ENCODE results near the gene AMIGO2.

The AMIGO2 gene

GRCh38 chr12:47098099-47098498 is 18.3 kb upstream of the AMIGO2 start:
- TF ChIP-seq CTCF (IDR thresholded peaks at IDR 0.05; ENCODE audit: unreplicated experiment in 3 of 3) = no peak
- H3K27ac Mint-ChIP-seq = no peak overlapping the region
- H3K4me3 Mint-ChIP-seq = no peak overlapping the region
- no peaks in the 10 kb centered on the region for H3K36me3 Mint-ChIP-seq (ENCODE audit: low read depth)
- no peaks in the 10 kb centered on the region for H3K9me3 Mint-ChIP-seq
- no peaks in the 10 kb centered on the region for H3K27me3 Mint-ChIP-seq (ENCODE audit: low read depth)
- peaks cover 4% of the 10 kb centered on the region for H3K4me1 Mint-ChIP-seq

DNA sequence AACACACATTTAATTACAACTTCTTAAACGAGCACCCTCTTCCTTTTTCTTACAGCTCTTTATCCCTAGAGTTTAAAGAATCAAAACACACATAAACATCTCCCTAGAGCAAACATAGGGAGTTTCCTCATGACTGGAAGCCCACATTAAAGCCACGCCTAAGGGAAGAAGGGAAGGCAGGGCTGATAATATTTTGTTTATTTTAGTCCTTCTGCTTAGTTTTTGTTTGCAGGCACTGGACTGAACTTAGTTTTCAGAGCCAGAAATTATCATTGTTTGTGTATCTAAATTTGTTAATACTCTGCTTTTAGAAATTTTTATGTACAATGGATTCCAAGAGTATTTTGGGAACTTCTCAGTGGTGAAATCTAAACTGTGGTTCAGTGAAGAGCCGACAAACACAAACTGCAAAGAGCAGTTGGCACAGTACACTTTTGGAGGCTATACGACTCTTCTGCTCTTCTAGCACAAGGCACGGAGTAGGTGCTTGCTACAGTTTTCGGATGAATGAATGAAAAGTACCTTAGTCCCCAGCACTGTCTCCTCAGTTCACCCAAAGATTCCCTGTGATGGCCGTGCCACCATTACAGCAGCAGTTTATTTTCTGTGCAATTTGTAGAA is 17.6 kb upstream of the AMIGO2 start:
- peak overlapping the region in 2 of 3 experiments; percentile 1 to 76 for H3K27ac Mint-ChIP-seq
- H3K36me3 Mint-ChIP-seq (ENCODE audit: low read depth) = no peaks in the 10 kb centered on the region
- H3K4me3 Mint-ChIP-seq = no peak overlapping the region
- H3K9me3 Mint-ChIP-seq = no peaks in the 10 kb centered on the region
- H3K27me3 Mint-ChIP-seq (ENCODE audit: low read depth) = no peaks in the 10 kb centered on the region
- TF ChIP-seq CTCF (IDR thresholded peaks at IDR 0.05; ENCODE audit: unreplicated experiment in 3 of 3) = no peak
- no peaks in the 10 kb centered on the region for H3K4me1 Mint-ChIP-seq

- Mint-ChIP-seq H3K27ac (peak overlapping the region in 1 of 3 experiments; percentile 90), H3K9me3 (no peaks in the 10 kb centered on the region), H3K36me3 (ENCODE audit: low read depth) (no peaks in the 10 kb centered on the region), H3K27me3 (ENCODE audit: low read depth) (no peaks in the 10 kb centered on the region), H3K4me1 (no peaks in the 10 kb centered on the region), H3K4me3 (no peak overlapping the region)
- TF ChIP-seq CTCF (IDR thresholded peaks at IDR 0.05; ENCODE audit: unreplicated experiment in 3 of 3) = no peak
These were observed 15.9 kb upstream of the AMIGO2 start for GRCh38 chr12:47095446-47096236.

- Mint-ChIP-seq H3K27me3 (ENCODE audit: low read depth) (no peaks in the 10 kb centered on the region), H3K4me3 (no peak overlapping the region), H3K36me3 (ENCODE audit: low read depth) (no peaks in the 10 kb centered on the region), H3K4me1 (no peaks in the 10 kb centered on the region), H3K9me3 (peaks cover 2% of the 10 kb centered on the region), H3K27ac (peak overlapping the region in 1 of 3 experiments; percentile 90)
- no peak for TF ChIP-seq CTCF (IDR thresholded peaks at IDR 0.05; ENCODE audit: unreplicated experiment in 3 of 3)
These were observed 15.0 kb upstream of the AMIGO2 start for GRCh38 chr12:47094804-47095203.

DNA sequence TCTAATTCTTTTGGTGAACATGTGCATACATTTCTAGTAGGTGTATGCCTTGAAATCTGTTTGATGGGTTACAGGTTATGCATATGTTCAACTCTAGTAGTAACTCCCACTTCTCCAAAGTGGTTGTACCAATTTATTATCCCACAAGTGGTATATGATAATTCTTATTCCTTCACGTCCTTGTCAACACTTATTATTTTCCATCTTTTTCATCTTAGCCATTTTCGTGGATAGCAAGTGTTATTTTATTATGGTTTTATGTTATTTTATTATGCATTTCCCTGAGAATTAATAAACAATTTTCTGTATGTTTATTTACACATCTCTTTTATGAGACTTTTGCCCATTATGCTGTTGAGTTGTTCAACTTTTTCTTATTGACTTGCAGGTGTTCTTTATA is 11.2 kb upstream of the AMIGO2 start:
- no peaks in the 10 kb centered on the region for H3K36me3 Mint-ChIP-seq (ENCODE audit: low read depth)
- TF ChIP-seq CTCF (IDR thresholded peaks at IDR 0.05; ENCODE audit: unreplicated experiment in 3 of 3) = no peak
- peaks cover 2% of the 10 kb centered on the region for H3K9me3 Mint-ChIP-seq
- peak overlapping the region in 1 of 3 experiments; percentile 11 for H3K27ac Mint-ChIP-seq
- no peaks in the 10 kb centered on the region for H3K27me3 Mint-ChIP-seq (ENCODE audit: low read depth)
- H3K4me3 Mint-ChIP-seq = no peak overlapping the region
- peaks cover 15% of the 10 kb centered on the region for H3K4me1 Mint-ChIP-seq

Data from nephron (organoid).